ACC112 (cell line): ENCODE results near the gene PDE4C.

ENCODE experiments used
- H2AFZ ChIP-seq: fragments of 200-600 bp; sonication (generic); one replicate; pipeline ENCODE4 v1.6.0; 2017; ENCODE audit warnings: antibody characterized with exemption, low read length; ENCODE audit not compliant: unreplicated experiment
- H3K27ac ChIP-seq: fragments of 200-600 bp; sonication (generic); 2 replicates; pipeline ENCODE4 v1.5.1; 2014; ENCODE audit warnings: low read depth, mild to moderate bottlenecking, antibody characterized with exemption, low read length, moderate library complexity
- H3K27me3 ChIP-seq: fragments of 200-600 bp; sonication (generic); 2 replicates; pipeline ENCODE4 v1.6.1; 2014; ENCODE audit warnings: mild to moderate bottlenecking, antibody characterized with exemption, low read length, moderate library complexity, mixed read lengths; ENCODE audit not compliant: insufficient read depth
- H3K36me3 ChIP-seq: fragments of 200-600 bp; sonication (generic); 2 replicates; pipeline ENCODE4 v1.6.1; 2016; ENCODE audit warnings: mild to moderate bottlenecking, antibody characterized with exemption, low read length, moderate library complexity, mixed read lengths; ENCODE audit not compliant: insufficient read depth
- H3K4me1 ChIP-seq: fragments of 200-600 bp; sonication (generic); one replicate; pipeline ENCODE4 v1.6.1; 2016; ENCODE audit warnings: low read length, mixed read lengths; ENCODE audit not compliant: insufficient read depth, unreplicated experiment, control insufficient read depth
- H3K4me3 ChIP-seq: fragments of 200-600 bp; sonication (generic); 2 replicates; pipeline ENCODE4 v1.5.1; 2014; ENCODE audit warnings: mild to moderate bottlenecking, low read depth, low read length
- H3K79me2 ChIP-seq: fragments of 200-600 bp; sonication (generic); one replicate; pipeline ENCODE4 v1.6.0; 2016; ENCODE audit warnings: low read length; ENCODE audit not compliant: control insufficient read depth, unreplicated experiment, insufficient read depth

PDE4C gene

GRCh38 chr19:18225702-18226468, at the start of gene PDE4C:
PDE4C (minus strand) TSS chr19:18226438; CDS start chr19:18226415, 23 bp downstream.
- no peaks in the 10 kb centered on the region for H3K79me2 ChIP-seq
- H3K4me3 ChIP-seq, result peak within 1 kb of the TSS; percentile 61
- H3K27ac ChIP-seq, result no peak within 1 kb of the TSS
- no peaks in the 10 kb centered on the region for H3K36me3 ChIP-seq
- peak within 1 kb of the TSS; percentile 12 for H2AFZ ChIP-seq
- H3K4me1 ChIP-seq, result no peaks in the 10 kb centered on the region
- peaks cover 5% of the 10 kb centered on the region; the same call in 1 of the 2 replicates for H3K27me3 ChIP-seq

GRCh38 chr19:18274781-18275356, 48.6 kb upstream of the PDE4C start:
- H3K4me3 ChIP-seq, result peak overlapping the region; percentile 49; the same call in 1 of the 2 replicates
- H2AFZ ChIP-seq, result no peak overlapping the region
- no peaks in the 10 kb centered on the region for H3K27me3 ChIP-seq
- H3K79me2 ChIP-seq, result peaks cover 14% of the 10 kb centered on the region
- H3K36me3 ChIP-seq, result peaks cover 5% of the 10 kb centered on the region; the same call in 1 of the 2 replicates
- H3K4me1 ChIP-seq, result peaks cover 25% of the 10 kb centered on the region
- peak overlapping the region; percentile 91 for H3K27ac ChIP-seq

- Histone ChIP-seq H3K4me3 (peak within 1 kb of the TSS; percentile 49; the same call in 1 of the 2 replicates), H3K36me3 (peaks cover 5% of the 10 kb centered on the region; the same call in 1 of the 2 replicates), H3K4me1 (peaks cover 25% of the 10 kb centered on the region), H3K79me2 (peaks cover 13% of the 10 kb centered on the region), H2AFZ (no peak within 1 kb of the TSS), H3K27me3 (no peaks in the 10 kb centered on the region), H3K27ac (peak within 1 kb of the TSS; percentile 91)
These were observed 48.1 kb upstream of the PDE4C start, which contains the start of gene IQCN for GRCh38 chr19:18274219-18274780. IQCN (minus strand) TSS chr19:18274452; CDS start chr19:18269478, 4,974 bp downstream.

GRCh38 chr19:18273561-18274218, 47.5 kb upstream of the PDE4C start:
- Histone ChIP-seq H3K36me3 (peaks cover 3% of the 10 kb centered on the region; the same call in 1 of the 2 replicates), H3K4me1 (peaks cover 21% of the 10 kb centered on the region), H3K79me2 (peaks cover 6% of the 10 kb centered on the region), H3K27me3 (no peaks in the 10 kb centered on the region), H2AFZ (no peak overlapping the region), H3K4me3 (no peak overlapping the region), H3K27ac (peak overlapping the region; percentile 91; the same call in 1 of the 2 replicates)

GRCh38 chr19:18271433-18271841, 45.2 kb upstream of the PDE4C start:
- no peak overlapping the region for H3K27ac ChIP-seq
- no peak overlapping the region for H2AFZ ChIP-seq
- peaks cover 18% of the 10 kb centered on the region for H3K4me1 ChIP-seq
- no peak overlapping the region for H3K4me3 ChIP-seq
- no peaks in the 10 kb centered on the region for H3K27me3 ChIP-seq
- no peaks in the 10 kb centered on the region for H3K36me3 ChIP-seq
- no peaks in the 10 kb centered on the region for H3K79me2 ChIP-seq

- Histone ChIP-seq H3K36me3 (no peaks in the 10 kb centered on the region), H3K27me3 (no peaks in the 10 kb centered on the region), H3K4me1 (peaks cover 13% of the 10 kb centered on the region), H3K4me3 (no peak overlapping the region), H3K79me2 (no peaks in the 10 kb centered on the region), H3K27ac (no peak overlapping the region), H2AFZ (no peak overlapping the region)
These were observed 44.1 kb upstream of the PDE4C start for GRCh38 chr19:18270326-18270725.

GRCh38 chr19:18269070-18269723, 43.0 kb upstream of the PDE4C start:
- Histone ChIP-seq H3K79me2 (no peaks in the 10 kb centered on the region), H3K4me3 (no peak overlapping the region), H3K36me3 (no peaks in the 10 kb centered on the region), H3K27me3 (no peaks in the 10 kb centered on the region), H2AFZ (no peak overlapping the region), H3K27ac (no peak overlapping the region), H3K4me1 (peaks cover 2% of the 10 kb centered on the region)

- H3K27me3 ChIP-seq, result no peaks in the 10 kb centered on the region
- H3K27ac ChIP-seq, result no peak overlapping the region
- no peak overlapping the region for H3K4me3 ChIP-seq
- no peak overlapping the region for H2AFZ ChIP-seq
- H3K79me2 ChIP-seq, result no peaks in the 10 kb centered on the region
- H3K4me1 ChIP-seq, result no peaks in the 10 kb centered on the region
- H3K36me3 ChIP-seq, result no peaks in the 10 kb centered on the region
These were observed 40.8 kb upstream of the PDE4C start for GRCh38 chr19:18266771-18267686.

- no peaks in the 10 kb centered on the region for H3K4me1 ChIP-seq
- no peak overlapping the region for H3K27ac ChIP-seq
- H2AFZ ChIP-seq, result no peak overlapping the region
- no peaks in the 10 kb centered on the region for H3K27me3 ChIP-seq
- no peaks in the 10 kb centered on the region for H3K36me3 ChIP-seq
- H3K79me2 ChIP-seq, result no peaks in the 10 kb centered on the region
- no peak overlapping the region for H3K4me3 ChIP-seq
These were observed 39.3 kb upstream of the PDE4C start for GRCh38 chr19:18265582-18265981.
